ENCODE results near the gene KLK15.

DNA sequence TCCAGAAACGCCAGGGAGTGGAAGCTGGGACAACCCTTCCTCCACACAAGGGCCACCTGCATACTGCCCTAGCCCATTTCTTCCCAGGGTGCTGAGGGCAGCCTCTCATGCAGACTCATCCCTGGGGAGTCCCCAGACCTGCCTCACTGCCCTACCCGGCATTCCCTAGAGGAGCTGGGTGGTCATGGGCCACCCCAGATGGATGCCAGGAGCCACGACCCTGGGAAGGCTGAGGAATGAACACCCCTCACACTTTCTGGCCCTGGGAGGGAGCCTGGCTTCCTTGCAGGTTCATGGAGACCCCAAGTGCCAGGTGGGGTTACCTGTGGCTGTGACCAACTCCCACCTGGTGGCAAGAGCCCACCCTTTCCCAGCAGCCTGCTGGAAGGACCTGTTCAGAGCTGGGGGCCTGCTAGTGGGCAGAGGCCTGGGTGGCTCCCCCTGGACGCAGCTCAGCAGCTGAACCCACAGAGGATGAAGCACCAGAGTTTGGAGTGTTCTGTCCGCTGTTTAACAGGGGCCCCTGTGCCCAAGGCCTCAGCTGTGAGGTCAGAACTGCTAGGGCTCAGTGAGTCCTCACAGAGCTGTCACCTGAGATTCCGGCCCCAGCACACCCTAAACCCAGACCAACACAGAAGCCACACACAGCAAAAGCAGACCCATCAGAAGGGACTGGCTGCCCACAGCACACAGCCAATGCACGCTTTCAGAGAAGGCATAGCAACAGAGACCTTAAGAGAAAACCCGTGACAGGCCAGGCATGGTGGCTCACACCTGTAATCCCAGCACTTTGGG, 36.5 kb downstream of the KLK15 start:
- no peak for TF ChIP-seq TAF1 (IDR thresholded peaks at IDR 0.05; ENCODE audit: borderline replicate concordance, insufficient read depth, low read length)
- TF ChIP-seq, protein P1, sequence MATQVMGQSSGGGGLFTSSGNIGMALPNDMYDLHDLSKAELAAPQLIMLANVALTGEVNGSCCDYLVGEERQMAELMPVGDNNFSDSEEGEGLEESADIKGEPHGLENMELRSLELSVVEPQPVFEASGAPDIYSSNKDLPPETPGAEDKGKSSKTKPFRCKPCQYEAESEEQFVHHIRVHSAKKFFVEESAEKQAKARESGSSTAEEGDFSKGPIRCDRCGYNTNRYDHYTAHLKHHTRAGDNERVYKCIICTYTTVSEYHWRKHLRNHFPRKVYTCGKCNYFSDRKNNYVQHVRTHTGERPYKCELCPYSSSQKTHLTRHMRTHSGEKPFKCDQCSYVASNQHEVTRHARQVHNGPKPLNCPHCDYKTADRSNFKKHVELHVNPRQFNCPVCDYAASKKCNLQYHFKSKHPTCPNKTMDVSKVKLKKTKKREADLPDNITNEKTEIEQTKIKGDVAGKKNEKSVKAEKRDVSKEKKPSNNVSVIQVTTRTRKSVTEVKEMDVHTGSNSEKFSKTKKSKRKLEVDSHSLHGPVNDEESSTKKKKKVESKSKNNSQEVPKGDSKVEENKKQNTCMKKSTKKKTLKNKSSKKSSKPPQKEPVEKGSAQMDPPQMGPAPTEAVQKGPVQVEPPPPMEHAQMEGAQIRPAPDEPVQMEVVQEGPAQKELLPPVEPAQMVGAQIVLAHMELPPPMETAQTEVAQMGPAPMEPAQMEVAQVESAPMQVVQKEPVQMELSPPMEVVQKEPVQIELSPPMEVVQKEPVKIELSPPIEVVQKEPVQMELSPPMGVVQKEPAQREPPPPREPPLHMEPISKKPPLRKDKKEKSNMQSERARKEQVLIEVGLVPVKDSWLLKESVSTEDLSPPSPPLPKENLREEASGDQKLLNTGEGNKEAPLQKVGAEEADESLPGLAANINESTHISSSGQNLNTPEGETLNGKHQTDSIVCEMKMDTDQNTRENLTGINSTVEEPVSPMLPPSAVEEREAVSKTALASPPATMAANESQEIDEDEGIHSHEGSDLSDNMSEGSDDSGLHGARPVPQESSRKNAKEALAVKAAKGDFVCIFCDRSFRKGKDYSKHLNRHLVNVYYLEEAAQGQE (IDR thresholded peaks at IDR 0.05; ENCODE audit: insufficient read depth in 1 of 2, low read depth in 2 of 2, low read length in 2 of 2): no peak
- TF ChIP-seq SIN3A (IDR thresholded peaks at IDR 0.05; ENCODE audit: borderline replicate concordance, insufficient read depth, low read length): no peak
- TF ChIP-seq POLR2AphosphoS5 (IDR thresholded peaks at IDR 0.05; ENCODE audit: low read depth, low read length): no peak

All from PFSK-1 (cell line).